IPS DF 6.9 (cell line): ENCODE data around the gene ABHD16A.

ENCODE experiments used
- DNase-seq: peaks from one replicate; pipeline ENCODE4 v3.0.0-alpha.2; 2013; ENCODE audit warnings: low read depth, low spot score
- H3K27ac ChIP-seq: one replicate; pipeline ENCODE4 v1.5.1; 2013; ENCODE audit warnings: low read length, control low read depth
- H3K27me3 ChIP-seq: 2 replicates; pipeline ENCODE4 v1.6.1; 2013; ENCODE audit warnings: mild to moderate bottlenecking, low read length; ENCODE audit not compliant: control insufficient read depth, insufficient read depth
- H3K36me3 ChIP-seq: 2 replicates; pipeline ENCODE4 v1.6.1; 2013; ENCODE audit warnings: low read length; ENCODE audit not compliant: control insufficient read depth, insufficient read depth
- H3K4me1 ChIP-seq: 2 replicates; pipeline ENCODE4 v1.6.1; 2013; ENCODE audit warnings: low read length; ENCODE audit not compliant: control insufficient read depth, insufficient read depth
- H3K4me3 ChIP-seq: 2 replicates; pipeline ENCODE4 v1.5.1; 2013; ENCODE audit warnings: mild to moderate bottlenecking, low read length
- H3K9me3 ChIP-seq: 2 replicates; pipeline ENCODE4 v1.6.1; 2013; ENCODE audit warnings: low read length, inconsistent platforms; ENCODE audit not compliant: control insufficient read depth, insufficient read depth
- WGBS: extraction: QIAGEN DNeasy Blood & Tissue Kit; methylation state at CpG from one replicate; pipeline ENCODE4 v1.1.7; 2013; ENCODE audit warnings: mixed read lengths, missing lambda C conversion rate; ENCODE audit not compliant: insufficient read length, insufficient coverage; 5-methylcytosine and 5-hydroxymethylcytosine counted together

ABHD16A gene

DNA sequence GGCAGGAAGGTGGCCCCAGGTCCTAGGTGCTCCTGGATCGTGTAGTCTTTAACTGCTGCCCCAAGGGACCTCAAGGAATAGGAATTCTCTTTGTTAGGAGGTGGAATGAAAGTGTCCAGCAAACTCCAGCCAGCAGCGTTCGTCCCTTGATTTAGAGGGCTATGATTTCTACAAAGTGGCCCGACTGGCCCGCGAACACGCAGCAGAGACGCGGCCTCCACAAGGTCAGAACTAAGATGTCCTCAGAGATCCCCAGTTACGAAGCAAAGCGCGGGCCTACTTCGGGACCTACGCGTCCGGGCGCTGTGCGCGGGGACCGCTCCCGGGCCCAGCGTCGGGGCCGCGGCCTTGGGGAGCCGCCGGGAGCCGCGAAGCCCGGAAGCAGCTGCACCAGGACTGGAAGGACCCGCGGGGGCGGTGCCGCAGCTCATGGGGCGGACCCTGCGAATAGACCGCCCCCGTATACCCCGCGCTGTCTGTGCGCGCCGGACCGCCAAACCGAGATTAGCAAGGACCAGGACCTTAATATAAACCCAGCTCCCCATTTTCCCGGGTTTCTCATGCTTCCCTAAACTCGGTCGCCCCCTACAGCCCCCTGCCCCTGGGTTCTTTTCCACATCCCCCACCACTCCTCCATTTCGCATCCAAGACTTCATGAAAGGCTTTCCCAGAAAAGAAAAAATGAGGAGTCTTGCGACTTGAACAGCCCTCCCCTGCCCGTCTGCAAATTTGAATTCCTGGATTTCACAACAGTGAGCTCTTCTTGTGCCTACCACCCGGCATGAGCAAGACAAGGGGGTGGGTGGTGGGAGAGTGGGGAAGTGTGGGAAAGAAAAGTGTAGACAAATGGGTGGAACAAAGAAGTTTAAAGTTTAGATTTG lies 42.5 kb downstream of the ABHD16A start, which contains the start of gene C6orf47:
Gene C6orf47, minus strand, starts transcription at position 398 of the 881 bp plus-strand sequence. CDS start 831 bp downstream, outside the sequence.
- Histone ChIP-seq H3K27me3 (no peaks in the 10 kb centered on the region), H3K4me1 (0 out of 2 replicates have a peak, but pooled peaks cover 2% of the 10 kb centered on the region), H3K4me3 (peak within 1 kb of the TSS; percentile 77; the same call in 1 of the 2 replicates), H3K36me3 (0 out of 2 replicates have a peak, but pooled peaks cover 7% of the 10 kb centered on the region), H3K27ac (no peak within 1 kb of the TSS), H3K9me3 (no peaks in the 10 kb centered on the region)
- no CpG with 5 or more reads among the region's 52 CpGs for WGBS
- DNase-seq, result no peak

DNA sequence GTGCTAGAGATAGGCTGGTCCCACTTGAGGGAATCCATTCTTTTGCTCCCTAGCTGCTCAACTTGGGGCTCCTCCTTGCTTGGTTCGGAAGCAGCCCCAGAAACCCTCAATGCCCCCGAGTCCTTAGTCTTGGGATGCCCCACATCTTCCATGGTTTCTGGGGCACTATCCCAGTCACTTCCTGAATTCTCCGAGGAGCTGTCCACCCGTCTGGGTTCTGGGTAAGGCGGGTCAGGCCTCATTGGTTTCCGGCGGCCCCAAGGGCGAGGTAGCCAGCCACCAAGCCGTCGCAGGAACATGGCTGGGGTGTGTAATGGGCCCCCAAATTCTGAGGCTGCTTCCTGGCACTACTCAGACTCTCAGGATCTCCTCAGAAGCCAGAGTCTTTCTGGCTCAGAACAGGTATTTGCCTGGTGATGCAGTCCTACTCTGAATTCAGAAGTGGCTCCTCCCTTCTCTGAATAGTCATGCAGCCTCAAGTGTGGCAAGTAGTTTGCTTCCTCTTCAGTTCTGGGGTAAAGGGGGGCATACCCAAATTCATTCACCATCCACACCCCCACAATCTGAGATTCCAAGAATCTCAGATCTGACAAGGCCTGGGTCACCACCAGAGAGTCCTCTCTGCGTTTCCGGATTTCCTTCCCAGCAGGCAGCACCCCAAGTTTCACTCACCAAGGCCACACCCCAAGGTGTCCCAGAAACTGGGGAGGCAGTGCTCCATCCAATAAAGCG lies 43.3 kb downstream of the ABHD16A start:
- no peaks in the 10 kb centered on the region for H3K9me3 ChIP-seq
- no CpG with 5 or more reads among the region's 13 CpGs for WGBS
- H3K4me3 ChIP-seq, result peak overlapping the region; percentile 77; the same call in 1 of the 2 replicates
- H3K27me3 ChIP-seq, result no peaks in the 10 kb centered on the region
- 0 out of 2 replicates have a peak, but pooled peaks cover 2% of the 10 kb centered on the region for H3K4me1 ChIP-seq
- 0 out of 2 replicates have a peak, but pooled peaks cover 7% of the 10 kb centered on the region for H3K36me3 ChIP-seq
- H3K27ac ChIP-seq, result no peak overlapping the region
- DNase-seq, result no peak

- Histone ChIP-seq H3K36me3 (0 out of 2 replicates have a peak, but pooled peaks cover 7% of the 10 kb centered on the region), H3K4me1 (0 out of 2 replicates have a peak, but pooled peaks cover 2% of the 10 kb centered on the region), H3K4me3 (no peak overlapping the region), H3K27me3 (no peaks in the 10 kb centered on the region), H3K9me3 (no peaks in the 10 kb centered on the region), H3K27ac (no peak overlapping the region)
- WGBS, result no CpG with 5 or more reads among the region's 13 CpGs
- no peak for DNase-seq
Observed at GRCh38 chr6:31658983-31659648, 44.0 kb downstream of the ABHD16A start.

GRCh38 chr6:31658158-31658688 lies 44.9 kb downstream of the ABHD16A start:
- Histone ChIP-seq H3K4me1 (0 out of 2 replicates have a peak, but pooled peaks cover 2% of the 10 kb centered on the region), H3K36me3 (0 out of 2 replicates have a peak, but pooled peaks cover 5% of the 10 kb centered on the region), H3K9me3 (no peaks in the 10 kb centered on the region), H3K4me3 (no peak overlapping the region), H3K27ac (no peak overlapping the region), H3K27me3 (no peaks in the 10 kb centered on the region)
- no CpG with 5 or more reads among the region's 4 CpGs for WGBS
- no peak for DNase-seq

- H3K4me1 ChIP-seq, result 0 out of 2 replicates have a peak, but pooled peaks cover 2% of the 10 kb centered on the region
- no CpG with 5 or more reads among the region's 6 CpGs for WGBS
- no peak overlapping the region for H3K27ac ChIP-seq
- no peaks in the 10 kb centered on the region for H3K9me3 ChIP-seq
- DNase-seq, result no peak
- no peak overlapping the region for H3K4me3 ChIP-seq
- 0 out of 2 replicates have a peak, but pooled peaks cover 5% of the 10 kb centered on the region for H3K36me3 ChIP-seq
- no peaks in the 10 kb centered on the region for H3K27me3 ChIP-seq
Observed at GRCh38 chr6:31657406-31658157, 45.5 kb downstream of the ABHD16A start.

DNA sequence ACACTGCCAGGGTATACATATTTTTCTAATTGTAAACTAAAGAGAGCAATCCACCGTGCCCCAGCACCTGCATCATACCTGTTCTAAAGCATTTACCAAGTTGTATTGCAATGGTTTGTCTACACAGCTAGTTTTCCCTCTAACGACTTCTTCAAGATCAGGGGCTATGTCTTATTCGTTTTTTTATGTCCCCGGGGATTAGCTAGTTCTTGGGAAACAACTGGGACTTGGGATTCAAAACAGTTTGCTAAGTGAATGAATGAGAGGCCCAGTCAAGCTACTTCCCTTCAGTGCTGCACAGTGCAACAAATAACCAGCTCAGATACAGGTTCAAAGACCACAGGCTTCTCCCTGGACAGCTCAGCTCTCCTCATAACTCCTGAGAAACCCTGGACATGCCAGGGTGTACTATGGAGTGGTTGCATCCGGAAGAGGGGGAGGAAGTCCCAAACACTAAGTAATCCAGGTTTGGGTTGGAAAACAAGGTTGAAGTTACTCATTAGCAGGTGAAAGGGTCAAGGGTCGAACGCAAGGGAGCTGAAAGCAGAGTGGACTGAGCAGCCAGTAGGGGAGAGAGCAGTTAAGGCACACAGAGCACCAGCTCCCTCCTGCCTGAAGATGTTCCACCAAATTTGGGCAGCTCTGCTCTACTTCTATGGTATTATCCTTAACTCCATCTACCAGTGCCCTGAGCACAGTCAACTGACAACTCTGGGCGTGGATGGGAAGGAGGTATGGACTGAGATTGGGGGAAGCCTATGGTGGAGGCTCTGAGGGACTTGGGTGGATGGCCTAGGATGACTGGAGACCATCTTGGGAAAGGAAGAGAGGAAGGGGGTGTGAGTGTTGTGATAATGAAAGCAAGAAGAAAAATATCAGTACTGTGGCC lies 47.5 kb downstream of the ABHD16A start, which contains the start of gene APOM:
Gene APOM, plus strand, starts transcription at position 546 of the 889 bp plus-strand sequence. Its CDS starts 73 bp downstream, at position 619.
- H3K4me1 ChIP-seq, result 0 out of 2 replicates have a peak, but pooled peaks cover 2% of the 10 kb centered on the region
- no peak within 1 kb of the TSS for H3K27ac ChIP-seq
- no peak for DNase-seq
- WGBS, result no CpG with 5 or more reads among the region's 8 CpGs
- H3K9me3 ChIP-seq, result no peaks in the 10 kb centered on the region
- H3K4me3 ChIP-seq, result no peak within 1 kb of the TSS
- no peaks in the 10 kb centered on the region for H3K27me3 ChIP-seq
- no peaks in the 10 kb centered on the region for H3K36me3 ChIP-seq

DNA sequence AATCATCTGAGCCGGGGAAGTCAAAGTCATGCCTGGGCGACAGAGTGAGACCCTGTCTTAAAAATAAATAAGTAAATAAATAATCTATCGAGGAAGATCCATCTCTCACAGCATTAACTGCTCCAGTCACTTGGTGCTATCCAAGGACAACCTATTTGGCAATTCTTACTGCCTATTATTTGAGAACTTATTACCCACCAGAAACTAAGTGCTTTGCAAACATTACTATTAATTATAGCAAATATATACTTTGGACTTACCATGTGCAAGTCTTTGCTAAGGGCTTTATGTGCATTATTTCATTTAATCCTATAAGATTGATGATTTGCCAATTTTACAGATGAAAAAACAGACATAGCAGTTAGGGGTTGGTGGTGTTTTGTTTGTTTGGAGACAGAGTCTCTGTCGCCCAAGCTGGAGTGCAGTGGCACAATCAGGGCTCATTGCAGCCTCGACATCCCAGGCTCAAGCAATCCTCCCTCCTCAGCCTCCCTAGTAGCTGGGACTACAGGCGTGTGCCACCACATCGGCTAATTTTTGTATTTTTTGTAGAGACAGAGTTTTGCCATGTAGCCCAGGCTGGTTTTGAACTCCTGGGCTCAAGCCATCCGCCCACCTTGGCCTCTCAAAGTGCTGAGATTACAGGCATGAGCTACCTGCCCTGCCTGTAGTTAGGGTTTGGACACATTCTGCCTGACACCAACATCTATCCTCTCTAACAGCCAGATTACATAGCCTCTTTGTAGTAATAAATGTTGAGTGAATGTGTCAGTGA lies 48.4 kb downstream of the ABHD16A start:
- 0 out of 2 replicates have a peak, but pooled peaks cover 2% of the 10 kb centered on the region for H3K4me1 ChIP-seq
- H3K4me3 ChIP-seq, result no peak overlapping the region
- H3K27me3 ChIP-seq, result no peaks in the 10 kb centered on the region
- DNase-seq, result no peak
- H3K9me3 ChIP-seq, result no peaks in the 10 kb centered on the region
- no peak overlapping the region for H3K27ac ChIP-seq
- H3K36me3 ChIP-seq, result no peaks in the 10 kb centered on the region
- no CpG with 5 or more reads among the region's 8 CpGs for WGBS

- H3K4me3 ChIP-seq, result peak overlapping the region; percentile 90; the same call in 1 of the 2 replicates
- H3K9me3 ChIP-seq, result no peaks in the 10 kb centered on the region
- H3K36me3 ChIP-seq, result peaks cover 11% of the 10 kb centered on the region; the same call in 1 of the 2 replicates
- no peak overlapping the region for H3K27ac ChIP-seq
- H3K4me1 ChIP-seq, result no peaks in the 10 kb centered on the region
- H3K27me3 ChIP-seq, result no peaks in the 10 kb centered on the region
- no CpG with 5 or more reads among the region's 37 CpGs for WGBS
- no peak for DNase-seq
Observed at GRCh38 chr6:31652925-31653724, 50.0 kb downstream of the ABHD16A start.
